HG02852 (cell line): ENCODE data around the gene CDR2.
A peak's percentile ranks its signal among the peaks of the same experiment; 100 is the strongest.
"Not testable (repeated sequence)": the region's sequence is repeated elsewhere in the genome, so short reads cannot be mapped to it uniquely, and the experiment has no call there.

Experiments used
- ATAC-seq: cut with Tn5 transposase; IDR thresholded peaks from one replicate; pipeline ENCODE4 v1.9.1; 2021; ENCODE audit warnings: mild to moderate bottlenecking, moderate library complexity; ENCODE audit not compliant: unreplicated experiment

Gene CDR2

GRCh38 chr16:22374311-22375116 is at the start of gene CDR2:
TSS of gene CDR2 (minus strand) at chr16:22374619. CDS start at chr16:22374309, 310 bp downstream.
- peak; percentile 92 for ATAC-seq

- ATAC-seq: no peak
Measured at GRCh38 chr16:22423716-22424115, 49.3 kb upstream of the CDR2 start.

- no peak for ATAC-seq
Measured at GRCh38 chr16:22421136-22421535, 46.7 kb upstream of the CDR2 start.

- no peak for ATAC-seq
Measured at GRCh38 chr16:22420606-22421135, 46.3 kb upstream of the CDR2 start.

GRCh38 chr16:22419908-22420307 is 45.5 kb upstream of the CDR2 start:
- ATAC-seq: no peak

- no peak for ATAC-seq
Measured at GRCh38 chr16:22418826-22419225, 44.4 kb upstream of the CDR2 start.

- not testable (repeated sequence) for ATAC-seq
Measured at GRCh38 chr16:22417798-22418197, 43.4 kb upstream of the CDR2 start.

- ATAC-seq: no peak
Measured at GRCh38 chr16:22417019-22417418, 42.6 kb upstream of the CDR2 start.

GRCh38 chr16:22413819-22414218 is 39.4 kb upstream of the CDR2 start:
- ATAC-seq: no peak

- ATAC-seq: no peak
Measured at GRCh38 chr16:22407486-22407885, 33.1 kb upstream of the CDR2 start.

- ATAC-seq: no peak
Measured at GRCh38 chr16:22402191-22402590, 27.8 kb upstream of the CDR2 start.

- ATAC-seq: no peak
Measured at GRCh38 chr16:22400900-22401299, 26.5 kb upstream of the CDR2 start.

GRCh38 chr16:22397931-22398330 is 23.5 kb upstream of the CDR2 start:
- no peak for ATAC-seq

GRCh38 chr16:22397464-22397863 is 23.0 kb upstream of the CDR2 start:
- no peak for ATAC-seq

GRCh38 chr16:22395960-22396359 is 21.5 kb upstream of the CDR2 start:
- no peak for ATAC-seq

GRCh38 chr16:22394121-22394520 is 19.7 kb upstream of the CDR2 start:
- no peak for ATAC-seq

GRCh38 chr16:22388101-22388644 is 13.8 kb upstream of the CDR2 start:
- no peak for ATAC-seq

- ATAC-seq: no peak
Measured at GRCh38 chr16:22386976-22387375, 12.6 kb upstream of the CDR2 start.

GRCh38 chr16:22385196-22385595 is 10.8 kb upstream of the CDR2 start:
- ATAC-seq: no peak

- ATAC-seq: no peak
Measured at GRCh38 chr16:22383827-22384226, 9.4 kb upstream of the CDR2 start.

- ATAC-seq: no peak
Measured at GRCh38 chr16:22381392-22381791, 7.0 kb upstream of the CDR2 start.

- no peak for ATAC-seq
Measured at GRCh38 chr16:22380529-22380928, 6.1 kb upstream of the CDR2 start.
